ENCODE measurements around the gene CDPF1. TPM values are rescaled to one million over a fixed set of nuclear protein-coding genes. Genes with fewer than 3 reads are reported as not detected.

The CDPF1 gene
- polyA plus RNA-seq, 1 donor from 2014 or later = 32.7 TPM

GRCh38 chr22:46240073-46240472 is 10.0 kb downstream of the CDPF1 start (continued):
- no peak for TF ChIP-seq RAD21 (conservative IDR thresholded peaks at IDR 0.05)

- no peaks in the 10 kb centered on the region for H3F3A ChIP-seq (ENCODE audit: insufficient read depth, low read length, poor library complexity, severe bottlenecking)
- H3K9ac ChIP-seq (ENCODE audit: low read length) = no peak overlapping the region
- H3K4me3 ChIP-seq (ENCODE audit: low read length) = no peak overlapping the region
- no peak overlapping the region for H2AFZ ChIP-seq (ENCODE audit: low read depth, low read length)
- no peak overlapping the region for H3K27ac ChIP-seq (ENCODE audit: low read length)
- no peaks in the 10 kb centered on the region for H3K79me2 ChIP-seq (replicated peaks; ENCODE audit: insufficient read depth, low read length)
- no peak for TF ChIP-seq RAD21 (conservative IDR thresholded peaks at IDR 0.05)
- no peak for TF ChIP-seq TAF1 (IDR thresholded peaks at IDR 0.05; ENCODE audit: low read depth)
- TF ChIP-seq MXI1 (conservative IDR thresholded peaks at IDR 0.05; ENCODE audit: poor library complexity, severe bottlenecking) = no peak
- TF ChIP-seq SMC3 (conservative IDR thresholded peaks at IDR 0.05; ENCODE audit: poor library complexity) = no peak
- TF ChIP-seq POLR2AphosphoS5 (IDR thresholded peaks at IDR 0.05) = no peak
- TF ChIP-seq EP300 (conservative IDR thresholded peaks at IDR 0.05; ENCODE audit: poor library complexity, severe bottlenecking) = no peak
- no peaks in the 10 kb centered on the region for H3K27me3 ChIP-seq (ENCODE audit: insufficient read depth, low read depth, low read length)
- no peaks in the 10 kb centered on the region for H3K36me3 ChIP-seq (ENCODE audit: insufficient read depth, low read length)
- no peaks in the 10 kb centered on the region for H3K9me3 ChIP-seq (ENCODE audit: low read length)
- H3K4me2 ChIP-seq (ENCODE audit: low read length) = no peak overlapping the region
- no peaks in the 10 kb centered on the region for H4K20me1 ChIP-seq (ENCODE audit: insufficient read depth)
- H3K9me2 ChIP-seq (ENCODE audit: insufficient read depth, low read length) = no peaks in the 10 kb centered on the region
These were observed 10.6 kb downstream of the CDPF1 start for GRCh38 chr22:46239261-46240048.

- Histone ChIP-seq H3K4me2 (ENCODE audit: low read length) (no peak overlapping the region), H4K20me1 (ENCODE audit: insufficient read depth) (no peaks in the 10 kb centered on the region), H3K9me2 (ENCODE audit: insufficient read depth, low read length) (no peaks in the 10 kb centered on the region), H3K9me3 (ENCODE audit: low read length) (no peaks in the 10 kb centered on the region), H3K9ac (ENCODE audit: low read length) (no peak overlapping the region), H3K4me3 (ENCODE audit: low read length) (no peak overlapping the region), H3K79me2 (replicated peaks; ENCODE audit: insufficient read depth, low read length) (no peaks in the 10 kb centered on the region), H2AFZ (ENCODE audit: low read depth, low read length) (no peak overlapping the region), H3F3A (ENCODE audit: insufficient read depth, low read length, poor library complexity, severe bottlenecking) (no peaks in the 10 kb centered on the region), H3K27me3 (ENCODE audit: insufficient read depth, low read depth, low read length) (no peaks in the 10 kb centered on the region), H3K27ac (ENCODE audit: low read length) (no peak overlapping the region), H3K36me3 (ENCODE audit: insufficient read depth, low read length) (no peaks in the 10 kb centered on the region)
- no peak for TF ChIP-seq REST (IDR thresholded peaks at IDR 0.05; ENCODE audit: borderline replicate concordance)
- TF ChIP-seq POLR2AphosphoS5 (IDR thresholded peaks at IDR 0.05) = no peak
- no peak for TF ChIP-seq EZH2 (IDR thresholded peaks at IDR 0.05; ENCODE audit: borderline replicate concordance, insufficient read depth, low read length, poor library complexity, severe bottlenecking)
- no peak for TF ChIP-seq TAF1 (IDR thresholded peaks at IDR 0.05; ENCODE audit: low read depth)
- no peak for TF ChIP-seq SMC3 (conservative IDR thresholded peaks at IDR 0.05; ENCODE audit: poor library complexity)
- TF ChIP-seq RAD21 (conservative IDR thresholded peaks at IDR 0.05) = no peak
- TF ChIP-seq MXI1 (conservative IDR thresholded peaks at IDR 0.05; ENCODE audit: poor library complexity, severe bottlenecking) = no peak
- TF ChIP-seq EP300 (conservative IDR thresholded peaks at IDR 0.05; ENCODE audit: poor library complexity, severe bottlenecking) = no peak
- no peak for TF ChIP-seq CTCF (IDR thresholded peaks at IDR 0.05; ENCODE audit: poor library complexity, severe bottlenecking)
These were observed 11.6 kb downstream of the CDPF1 start for GRCh38 chr22:46238541-46238940.
